ENCODE measurements around the gene SHISA8.

The SHISA8 gene

GRCh38 chr22:41913842-41914534, 886 bp downstream of the SHISA8 start:
- DNase-seq = no peak

DNA sequence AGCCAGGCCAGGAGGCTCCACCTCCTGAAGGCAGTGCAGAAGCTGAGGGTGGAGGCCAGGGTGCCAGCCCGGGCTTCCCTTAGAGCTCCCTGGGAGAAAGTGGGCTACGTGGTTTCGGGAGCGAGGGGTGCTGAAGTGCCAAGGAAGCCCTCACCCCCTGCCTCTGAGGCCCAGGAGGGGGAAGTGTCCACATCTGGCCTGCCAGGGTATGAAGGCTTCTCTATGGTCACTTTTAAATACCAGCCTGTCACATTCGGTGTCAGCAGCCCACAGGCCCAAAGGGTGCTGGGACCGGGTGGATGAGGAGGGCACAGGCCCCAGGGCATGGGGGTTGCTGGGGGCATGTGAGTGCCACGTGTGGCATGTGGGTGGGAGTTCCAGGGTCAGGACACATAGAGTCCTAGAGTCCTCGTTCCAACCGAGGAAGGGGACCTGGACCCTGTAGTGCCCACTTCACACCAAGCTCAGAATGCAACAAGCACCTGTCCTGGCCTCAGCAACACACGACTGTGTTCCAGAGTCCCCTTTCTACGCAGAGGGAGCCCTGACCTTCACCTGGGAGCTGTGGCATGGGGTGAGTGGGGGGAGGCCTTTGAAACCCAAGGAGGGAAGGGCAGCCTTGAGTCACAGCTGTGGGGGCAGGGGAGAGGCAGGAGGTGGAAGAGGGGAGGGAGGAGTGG, 1.7 kb downstream of the SHISA8 start:
- DNase-seq = no peak

- no peak for DNase-seq
Observed at GRCh38 chr22:41912338-41913039, 2.4 kb downstream of the SHISA8 start.

DNA sequence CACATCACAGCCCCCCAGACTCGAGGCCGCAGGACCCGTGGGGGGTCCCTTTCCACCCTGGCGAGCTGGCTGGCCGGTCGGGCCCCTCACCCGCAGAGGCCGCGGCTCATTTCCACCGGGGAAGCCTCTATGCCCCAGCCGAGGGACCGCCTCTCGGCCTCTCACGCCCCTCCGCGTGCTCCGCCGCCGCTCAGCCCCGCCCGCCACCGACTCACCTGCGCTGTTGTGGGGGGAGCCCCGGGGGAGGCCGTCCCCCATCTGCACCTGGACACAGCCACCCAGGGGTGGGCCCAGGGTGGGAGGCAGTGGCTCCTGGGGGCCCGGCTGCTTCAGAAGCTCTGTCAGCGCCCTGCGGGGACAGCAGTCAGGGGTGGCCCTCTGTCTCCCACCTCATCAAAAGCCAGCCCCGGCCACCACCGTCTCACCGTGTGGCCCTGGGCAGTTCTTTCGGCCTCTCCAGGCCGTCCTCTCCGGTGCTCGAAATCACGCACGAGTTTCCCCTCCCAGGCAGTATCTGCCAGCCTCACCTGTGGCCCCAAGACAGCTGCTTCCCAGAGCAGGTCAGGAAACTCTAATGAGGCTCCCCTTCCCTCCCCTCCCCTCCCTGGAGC, 3.8 kb downstream of the SHISA8 start:
- no peak for DNase-seq

DNA sequence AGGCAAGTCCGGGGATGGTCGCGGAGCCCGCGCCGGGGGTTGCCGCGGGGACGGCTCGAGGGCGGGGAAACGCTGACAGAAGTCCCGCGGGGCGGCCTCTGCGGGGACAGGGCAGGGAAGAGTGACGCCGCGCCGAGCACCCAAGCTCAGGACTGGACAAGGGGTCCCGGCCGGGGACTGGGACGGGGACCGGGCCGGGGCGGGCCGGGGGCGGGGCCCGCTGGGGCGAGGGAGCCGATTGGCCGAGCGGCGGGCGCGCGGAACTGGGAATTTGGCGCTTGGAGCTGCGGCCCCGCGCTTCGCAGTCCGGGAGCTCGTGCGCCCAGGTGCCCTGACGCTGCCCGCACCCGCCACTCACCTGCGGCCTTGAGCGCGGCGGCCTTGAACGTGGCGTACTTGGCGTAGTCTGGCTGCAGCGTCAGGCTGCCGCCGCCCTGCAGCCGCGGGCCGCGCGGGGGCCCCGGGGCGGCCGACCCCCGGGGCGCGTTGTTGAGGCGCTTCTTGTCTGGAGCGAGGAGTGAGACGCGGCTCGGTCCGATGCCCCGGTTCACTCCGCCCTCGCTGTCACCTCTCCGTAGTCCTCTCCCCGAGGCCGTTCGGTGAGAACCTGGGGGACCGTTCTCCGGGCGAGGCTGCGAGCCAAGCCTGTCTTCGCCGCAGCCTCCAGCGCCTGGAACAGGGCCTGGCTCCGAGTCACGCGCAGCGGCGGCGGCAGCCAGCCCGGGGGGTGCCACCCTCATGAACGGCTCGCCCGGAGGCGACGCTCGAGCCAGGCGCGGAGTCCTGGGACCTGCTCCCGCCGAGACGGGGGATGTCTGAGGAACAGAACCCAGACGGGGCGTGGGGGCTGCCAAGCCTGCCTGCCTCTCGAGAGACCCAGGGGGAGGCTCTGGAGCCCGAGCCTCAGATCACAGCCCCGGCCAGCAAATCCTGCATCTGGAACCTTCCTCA, 4.5 kb downstream of the SHISA8 start:
- no peak for DNase-seq

DNA sequence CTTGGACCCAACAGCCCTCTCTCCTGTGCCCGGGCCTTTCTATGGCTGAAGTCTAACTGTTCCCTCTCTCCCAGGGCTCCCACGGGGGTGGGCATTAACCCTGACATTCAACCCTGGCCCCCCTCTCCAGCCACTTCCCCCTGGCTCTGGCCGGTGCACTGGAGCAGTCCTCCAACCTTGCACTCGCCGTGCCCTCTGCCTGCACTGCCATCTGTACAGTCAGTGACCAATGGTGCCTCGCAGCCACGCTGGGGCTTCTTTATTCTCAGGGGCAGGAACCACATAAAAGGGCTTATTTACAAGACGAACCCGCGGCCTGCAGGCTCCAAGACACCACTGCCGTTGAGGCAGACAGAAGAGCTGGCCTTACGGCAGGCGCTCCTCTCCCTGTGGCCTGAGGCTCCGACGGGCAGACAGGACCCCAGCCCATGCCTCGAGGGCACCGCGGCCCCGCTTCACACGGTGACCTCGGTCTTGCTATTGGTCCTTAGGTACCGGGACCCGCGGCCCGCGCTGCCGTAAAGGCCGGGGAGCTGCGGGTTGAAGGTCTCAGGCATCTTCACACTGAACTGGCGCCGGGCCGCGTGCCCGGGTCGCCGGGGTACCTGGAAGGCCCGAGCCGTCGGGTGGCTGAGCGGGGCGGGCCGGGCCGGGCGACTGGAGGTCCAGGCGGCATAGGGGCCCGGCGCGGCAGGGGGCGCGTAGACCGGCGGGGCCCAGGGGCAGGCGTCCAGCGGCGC, 5.4 kb downstream of the SHISA8 start:
- no peak for DNase-seq

DNA sequence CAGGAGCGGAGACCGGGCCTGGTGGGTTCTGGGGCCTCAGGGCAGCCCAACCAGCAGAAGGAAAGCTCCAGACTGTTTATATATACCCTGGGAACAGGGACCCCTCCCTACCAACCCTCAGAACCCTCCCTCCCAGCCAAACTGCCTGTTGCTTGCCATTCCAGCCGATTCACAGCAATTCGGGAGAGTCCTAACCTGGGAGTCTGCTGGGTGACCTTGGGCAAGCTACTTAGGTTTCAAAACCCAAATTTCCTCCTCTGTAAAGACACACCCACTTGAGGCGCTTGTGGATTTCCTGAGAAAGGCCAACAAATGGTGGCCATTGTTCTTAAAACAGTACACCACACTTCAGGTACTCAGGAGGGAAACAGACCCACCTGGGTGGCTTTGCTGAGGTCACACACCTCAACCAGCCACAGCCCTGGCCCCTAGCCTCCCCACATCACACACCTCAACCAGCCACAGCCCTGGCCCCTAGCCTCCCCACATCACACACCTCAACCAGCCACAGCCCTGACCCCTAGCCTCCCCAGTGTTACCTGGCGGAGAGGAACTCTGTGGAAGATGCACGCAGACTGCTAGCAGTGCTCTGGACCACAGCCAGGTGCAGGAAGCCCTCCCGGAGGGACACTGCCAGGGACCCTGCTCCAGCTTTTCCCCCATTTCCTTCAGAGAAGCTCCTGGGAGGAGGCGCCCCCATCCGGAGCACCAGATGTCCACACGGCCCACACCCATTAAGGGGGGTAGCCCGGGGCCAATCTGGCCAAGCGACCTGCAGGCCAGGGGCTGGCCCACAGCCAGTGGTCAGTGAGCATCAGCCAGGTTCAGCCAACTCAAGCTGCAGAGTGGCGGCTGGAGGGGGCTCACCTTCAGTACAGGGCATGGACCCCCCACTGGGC, 6.2 kb downstream of the SHISA8 start:
- DNase-seq = no peak

DNA sequence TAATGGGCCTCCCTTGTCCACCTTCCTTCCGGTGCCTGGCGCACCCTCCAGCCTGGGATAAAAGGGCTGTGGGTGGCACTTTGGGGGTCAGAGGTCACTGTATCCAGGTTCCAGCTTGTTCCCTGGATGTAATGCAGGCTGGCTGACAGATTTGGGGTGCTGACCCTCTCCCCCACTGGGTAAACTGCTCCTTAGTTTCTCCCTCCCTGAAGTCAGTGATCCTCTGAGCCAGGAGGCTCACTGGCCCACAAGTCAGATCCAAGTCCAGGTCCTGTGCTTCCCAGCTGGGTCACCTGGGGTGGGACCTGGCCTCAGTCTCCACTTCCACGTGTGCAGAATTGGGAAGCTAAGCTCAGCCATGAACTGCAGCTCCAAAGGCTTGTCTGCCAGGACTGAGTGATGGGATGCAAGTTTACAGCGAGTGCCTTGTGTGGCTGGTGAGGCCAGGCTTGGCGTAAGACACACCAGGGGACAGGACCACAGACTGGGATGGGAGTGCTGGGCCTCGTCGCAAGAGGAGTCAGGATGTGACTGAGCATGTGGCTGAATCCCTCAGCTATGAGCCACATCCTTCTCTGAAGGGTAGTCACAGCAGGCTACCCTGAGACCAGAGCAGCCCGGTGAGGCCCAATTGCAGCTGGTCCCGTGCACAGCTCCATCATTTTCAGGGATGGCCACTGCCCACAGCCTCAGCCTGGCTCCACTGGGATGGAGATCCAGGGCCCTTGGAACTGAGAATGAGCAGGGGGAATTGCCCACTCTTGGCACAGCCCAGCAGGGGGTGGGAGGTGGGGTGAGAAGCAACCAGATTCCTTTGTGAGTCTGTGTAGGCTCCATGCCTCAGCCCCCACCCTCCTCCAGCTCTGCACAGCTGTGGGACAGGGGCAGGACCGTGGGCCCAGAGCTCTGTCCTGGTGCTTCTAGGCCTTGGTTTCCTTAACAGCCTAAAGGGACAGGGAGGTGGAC, 7.2 kb downstream of the SHISA8 start:
- DNase-seq = no peak

- DNase-seq = no peak
Observed at GRCh38 chr22:41906822-41907221, 8.1 kb downstream of the SHISA8 start.

GRCh38 chr22:41905411-41906202, 9.3 kb downstream of the SHISA8 start:
- no peak for DNase-seq

GRCh38 chr22:41904450-41905410, 10.1 kb downstream of the SHISA8 start:
- DNase-seq = no peak

DNA sequence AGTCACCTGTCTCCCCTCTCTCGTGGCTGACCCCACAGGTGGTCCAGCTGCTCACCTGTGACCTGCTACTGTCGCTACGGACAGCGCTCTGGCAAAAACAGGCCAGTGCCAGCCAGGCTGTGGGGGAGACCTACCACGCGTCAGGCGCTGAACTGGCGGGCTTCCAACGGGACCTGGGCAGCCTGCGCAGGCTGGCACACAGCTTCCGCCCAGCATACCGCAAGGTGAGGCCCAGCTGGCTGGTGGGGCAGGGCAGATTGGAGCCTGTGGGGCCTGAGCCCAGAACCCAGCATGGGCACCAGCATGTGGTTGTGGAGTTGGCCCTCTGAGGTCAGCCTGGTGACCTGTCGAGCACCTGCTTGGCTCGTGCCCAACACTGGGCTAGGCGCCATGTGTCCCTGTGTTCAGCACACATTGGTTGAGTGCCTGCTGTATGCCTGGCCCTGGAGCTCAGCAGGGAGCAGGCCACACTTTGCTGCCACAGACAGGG, 11.9 kb downstream of the SHISA8 start:
- DNase-seq = no peak

- no peak for DNase-seq
Observed at GRCh38 chr22:41902016-41902415, 12.9 kb downstream of the SHISA8 start.

DNA sequence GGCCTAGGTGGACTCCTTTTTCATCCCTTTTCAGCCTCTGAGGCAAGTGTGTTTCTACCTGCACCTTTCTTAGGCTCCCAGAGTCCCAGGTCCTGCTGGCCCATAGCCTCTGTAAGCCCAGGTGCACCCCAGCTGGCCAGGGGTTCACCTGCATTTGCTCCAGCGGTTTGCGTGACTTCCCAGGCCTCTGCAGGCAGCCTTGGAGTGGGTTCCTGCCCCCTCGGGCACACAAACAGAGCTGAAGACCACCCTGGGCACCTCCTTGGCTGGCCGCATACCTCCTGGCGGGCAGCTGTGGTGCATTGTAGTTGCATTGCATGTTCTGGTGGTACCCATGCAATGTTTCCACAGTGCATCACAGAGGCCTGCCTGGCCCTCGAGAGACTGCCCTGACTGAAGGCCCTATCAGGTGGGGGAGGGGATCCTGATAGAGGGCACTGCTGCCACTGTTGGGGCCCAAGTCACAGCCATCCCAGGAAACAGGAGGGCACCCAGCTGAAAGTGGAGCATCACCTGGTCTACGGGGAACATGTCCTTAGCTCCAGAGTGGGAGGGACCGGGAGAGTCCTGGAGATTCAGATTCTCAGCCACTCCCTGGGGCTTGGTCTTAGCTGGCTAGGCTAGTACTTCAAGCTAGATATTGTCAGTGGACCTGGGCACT, 14.1 kb downstream of the SHISA8 start:
- no peak for DNase-seq

DNA sequence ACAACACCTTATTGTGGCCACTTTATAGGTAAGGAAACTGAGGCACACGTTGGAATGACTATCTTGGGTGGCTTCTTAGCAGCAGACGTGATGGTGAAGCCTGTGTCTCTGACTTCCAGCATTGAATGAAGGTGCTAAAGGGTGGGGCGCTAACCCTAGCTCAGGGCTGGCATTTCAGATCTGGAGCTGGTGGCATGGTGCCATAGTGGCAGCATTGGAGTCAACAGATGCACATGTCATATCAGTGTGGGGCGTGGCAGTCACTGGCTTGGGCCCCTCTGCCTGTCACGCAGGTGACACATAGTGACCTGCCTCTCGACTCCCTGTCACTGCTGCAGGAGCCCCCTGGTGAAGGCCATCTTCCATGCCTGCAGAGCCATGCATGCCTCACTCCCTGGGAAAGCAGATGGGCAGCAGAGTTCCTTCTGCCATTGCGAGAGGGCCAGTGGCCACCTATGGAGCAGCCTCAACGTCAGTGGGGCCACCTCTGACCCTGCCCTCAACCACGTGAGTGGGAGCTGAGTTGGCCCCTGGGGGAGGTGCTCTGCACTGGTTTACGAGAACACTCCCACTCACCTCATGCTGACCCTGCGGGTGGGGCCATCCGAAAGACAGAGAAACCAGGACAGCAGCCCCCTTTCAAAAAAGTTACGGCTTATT, 14.8 kb downstream of the SHISA8 start:
- DNase-seq = no peak

GRCh38 chr22:41899110-41899509, 15.8 kb downstream of the SHISA8 start:
- DNase-seq = no peak

Measured in cortex of kidney (tissue), 1 donor.